ENCODE data around the gene DPEP2. TPM values are rescaled to one million over a fixed set of nuclear protein-coding genes. Genes with fewer than 3 reads are reported as not detected.

DPEP2 gene
- total RNA-seq, 4 donors from 2014 or later, result 0.26 to 0.38 TPM; not detected in 2

GRCh38 chr16:67942510-67943255 lies 56.6 kb downstream of the DPEP2 start:
- no peak for DNase-seq
- no peak for TF ChIP-seq POLR2A (IDR thresholded peaks at IDR 0.05)
- no peak for TF ChIP-seq CTCF (IDR thresholded peaks at IDR 0.05 in 4 of 5, conservative IDR thresholded peaks at IDR 0.05 in 1 of 5)
- Histone ChIP-seq H3K4me3 (no peak overlapping the region), H3K36me3 (peaks cover 0 to 47% of the 10 kb centered on the region in 2 donors), H3K4me1 (peaks cover 22 to 23% of the 10 kb centered on the region in 2 donors), H3K27ac (peak overlapping the region in 1 of 4 donors; percentile 22), H3K27me3 (no peaks in the 10 kb centered on the region), H3K9me3 (no peaks in the 10 kb centered on the region)
- ATAC-seq, result no peak
- intact Hi-C loops (cut with DNase I; ENCODE audit: low total_unique reads) (no loop called here), in situ Hi-C loops (cut with MboI; ENCODE audit: low sequenced_read_pairs in 4 of 4) (no loop called here)

GRCh38 chr16:67942200-67942509 lies 57.1 kb downstream of the DPEP2 start:
- no peak for DNase-seq
- peak overlapping the region in 1 of 4 donors; percentile 31 for H3K27ac ChIP-seq
- no peaks in the 10 kb centered on the region for H3K9me3 ChIP-seq
- H3K36me3 ChIP-seq, result peaks cover 0 to 42% of the 10 kb centered on the region in 2 donors
- in situ Hi-C loops (cut with MboI; ENCODE audit: low sequenced_read_pairs in 4 of 4) (no loop called here), intact Hi-C loops (cut with DNase I; ENCODE audit: low total_unique reads) (no loop called here)
- TF ChIP-seq CTCF (IDR thresholded peaks at IDR 0.05 in 4 of 5, conservative IDR thresholded peaks at IDR 0.05 in 1 of 5), result peak in 4 of 5 experiments; percentile 54 to 69 (median 56)
- TF ChIP-seq POLR2A (IDR thresholded peaks at IDR 0.05), result no peak
- H3K4me1 ChIP-seq, result peaks cover 26 to 28% of the 10 kb centered on the region in 2 donors
- H3K27me3 ChIP-seq, result no peaks in the 10 kb centered on the region
- H3K4me3 ChIP-seq, result no peak overlapping the region
- ATAC-seq, result peak in 1 of 2 donors; percentile 16

- Histone ChIP-seq H3K4me1 (peaks cover 31 to 32% of the 10 kb centered on the region in 2 donors), H3K4me3 (no peak overlapping the region), H3K27ac (peak overlapping the region in 1 of 4 donors; percentile 31), H3K36me3 (peaks cover 0 to 36% of the 10 kb centered on the region in 2 donors), H3K9me3 (no peaks in the 10 kb centered on the region), H3K27me3 (no peaks in the 10 kb centered on the region)
- DNase-seq, result no peak
- in situ Hi-C loops (cut with MboI; ENCODE audit: low sequenced_read_pairs in 4 of 4) (no loop called here), intact Hi-C loops (cut with DNase I; ENCODE audit: low total_unique reads) (no loop called here)
- ATAC-seq, result no peak
- TF ChIP-seq POLR2A (IDR thresholded peaks at IDR 0.05) (no peak), CTCF (IDR thresholded peaks at IDR 0.05 in 4 of 5, conservative IDR thresholded peaks at IDR 0.05 in 1 of 5) (no peak)
Observed at GRCh38 chr16:67941469-67942199, 57.6 kb downstream of the DPEP2 start.

GRCh38 chr16:67940446-67941089 lies 58.7 kb downstream of the DPEP2 start:
- Histone ChIP-seq H3K27me3 (no peaks in the 10 kb centered on the region), H3K9me3 (no peaks in the 10 kb centered on the region), H3K4me1 (peaks cover 30 to 31% of the 10 kb centered on the region in 2 donors), H3K4me3 (no peak overlapping the region), H3K36me3 (peaks cover 0 to 26% of the 10 kb centered on the region in 2 donors), H3K27ac (peak overlapping the region in 1 of 4 donors; percentile 2)
- TF ChIP-seq POLR2A (IDR thresholded peaks at IDR 0.05) (no peak), CTCF (IDR thresholded peaks at IDR 0.05 in 4 of 5, conservative IDR thresholded peaks at IDR 0.05 in 1 of 5) (no peak)
- ATAC-seq (no peak), DNase-seq (no peak)
- intact Hi-C loops (cut with DNase I; ENCODE audit: low total_unique reads) (no loop called here), in situ Hi-C loops (cut with MboI; ENCODE audit: low sequenced_read_pairs in 4 of 4) (no loop called here)
